ENCODE data around the gene HELZ. TPM values are rescaled to one million over a fixed set of nuclear protein-coding genes. Genes with fewer than 3 reads are reported as not detected.

Gene HELZ
- total RNA-seq, 1 donor, result 46.5 TPM

DNA sequence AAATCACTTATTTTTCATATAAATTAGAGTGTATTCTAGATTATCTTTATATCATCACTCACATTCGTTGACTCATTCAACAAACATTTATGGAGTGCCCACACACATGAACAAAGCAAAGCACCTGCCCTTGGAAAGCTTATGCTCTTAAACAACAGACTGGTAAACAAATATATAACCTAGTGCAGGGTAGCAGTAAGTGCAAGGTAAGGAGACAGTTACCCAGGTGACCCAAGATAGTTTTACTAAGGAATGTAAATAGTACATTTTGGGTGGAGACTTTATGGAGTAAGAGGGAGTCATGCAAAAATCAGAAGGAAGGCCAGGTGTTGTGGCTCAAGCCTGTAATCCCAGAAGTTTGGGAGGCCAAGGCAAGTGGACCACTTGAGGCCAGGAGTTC is 40.4 kb upstream of the HELZ start:
- no peak for DNase-seq (ENCODE audit: low read depth)
- TF ChIP-seq, protein P1, sequence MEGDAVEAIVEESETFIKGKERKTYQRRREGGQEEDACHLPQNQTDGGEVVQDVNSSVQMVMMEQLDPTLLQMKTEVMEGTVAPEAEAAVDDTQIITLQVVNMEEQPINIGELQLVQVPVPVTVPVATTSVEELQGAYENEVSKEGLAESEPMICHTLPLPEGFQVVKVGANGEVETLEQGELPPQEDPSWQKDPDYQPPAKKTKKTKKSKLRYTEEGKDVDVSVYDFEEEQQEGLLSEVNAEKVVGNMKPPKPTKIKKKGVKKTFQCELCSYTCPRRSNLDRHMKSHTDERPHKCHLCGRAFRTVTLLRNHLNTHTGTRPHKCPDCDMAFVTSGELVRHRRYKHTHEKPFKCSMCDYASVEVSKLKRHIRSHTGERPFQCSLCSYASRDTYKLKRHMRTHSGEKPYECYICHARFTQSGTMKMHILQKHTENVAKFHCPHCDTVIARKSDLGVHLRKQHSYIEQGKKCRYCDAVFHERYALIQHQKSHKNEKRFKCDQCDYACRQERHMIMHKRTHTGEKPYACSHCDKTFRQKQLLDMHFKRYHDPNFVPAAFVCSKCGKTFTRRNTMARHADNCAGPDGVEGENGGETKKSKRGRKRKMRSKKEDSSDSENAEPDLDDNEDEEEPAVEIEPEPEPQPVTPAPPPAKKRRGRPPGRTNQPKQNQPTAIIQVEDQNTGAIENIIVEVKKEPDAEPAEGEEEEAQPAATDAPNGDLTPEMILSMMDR (IDR thresholded peaks at IDR 0.05; ENCODE audit: insufficient read depth, low read length), result no peak
- H3K4me3 ChIP-seq (ENCODE audit: low read depth, low read length), result no peak overlapping the region

DNA sequence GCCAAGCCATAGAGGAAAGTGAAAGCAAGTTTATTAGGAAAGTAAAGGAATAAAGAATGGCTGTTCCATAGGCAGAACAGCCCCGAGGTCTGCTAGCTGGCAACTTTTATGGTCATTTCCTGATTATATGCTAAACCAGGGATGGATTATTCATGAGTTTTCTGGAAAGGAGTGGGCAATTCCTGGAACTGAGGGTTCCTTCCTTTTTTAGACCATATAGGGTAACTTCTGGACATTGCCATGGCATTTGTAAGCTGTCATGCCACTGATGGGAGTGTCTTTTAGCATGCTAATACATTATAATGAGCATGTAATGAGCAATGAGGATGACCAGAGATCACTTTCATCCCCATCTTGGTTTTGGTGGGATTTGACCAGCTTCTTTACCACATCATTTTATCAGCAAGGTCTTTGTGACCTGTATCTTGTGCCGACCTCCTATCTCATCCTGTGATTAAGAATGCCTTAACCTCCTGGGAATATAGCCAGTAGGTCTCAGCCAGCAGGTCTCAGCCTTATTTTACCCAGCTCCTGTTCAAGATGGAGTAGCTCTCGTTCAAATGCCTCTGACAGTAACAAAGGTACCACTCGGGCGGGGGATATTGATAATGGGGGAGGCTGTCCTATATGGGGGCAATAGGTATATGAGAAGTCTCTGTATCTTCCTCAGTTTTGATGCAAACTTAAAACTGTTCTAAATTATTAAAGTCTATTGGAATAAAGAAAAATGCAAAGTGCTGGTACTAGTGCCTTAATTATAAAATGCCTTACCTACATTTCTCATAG is 38.9 kb upstream of the HELZ start:
- DNase-seq (ENCODE audit: low read depth), result no peak
- TF ChIP-seq, protein P1 (IDR thresholded peaks at IDR 0.05; ENCODE audit: insufficient read depth, low read length), result no peak

DNA sequence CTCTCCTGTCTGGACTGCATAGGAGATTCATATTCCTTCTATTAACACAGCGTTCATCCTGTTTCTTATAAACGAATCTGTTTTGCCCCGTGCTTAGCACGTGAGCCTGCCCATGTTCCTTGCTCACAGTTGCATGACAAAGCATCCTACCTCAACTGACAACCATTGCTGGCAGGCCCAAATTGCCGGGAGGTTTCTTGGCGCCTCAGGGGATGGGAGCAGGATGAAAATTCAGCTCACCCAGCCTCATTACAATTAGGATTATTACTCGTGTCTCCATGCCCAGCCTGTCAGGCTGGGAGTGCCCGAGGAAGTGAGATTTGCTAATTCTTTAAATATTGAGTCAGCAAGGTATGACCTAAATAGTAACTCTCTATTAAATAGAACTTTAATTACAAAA is 36.7 kb upstream of the HELZ start:
- DNase-seq (ENCODE audit: low read depth), result no peak
- TF ChIP-seq, protein P1 (IDR thresholded peaks at IDR 0.05; ENCODE audit: insufficient read depth, low read length), result no peak
- no peak overlapping the region for H3K4me3 ChIP-seq (ENCODE audit: low read depth, low read length)

More for the DNA sequence above, 38.9 kb upstream of the HELZ start:
- H3K4me3 ChIP-seq (ENCODE audit: low read depth, low read length), result no peak overlapping the region

DNA sequence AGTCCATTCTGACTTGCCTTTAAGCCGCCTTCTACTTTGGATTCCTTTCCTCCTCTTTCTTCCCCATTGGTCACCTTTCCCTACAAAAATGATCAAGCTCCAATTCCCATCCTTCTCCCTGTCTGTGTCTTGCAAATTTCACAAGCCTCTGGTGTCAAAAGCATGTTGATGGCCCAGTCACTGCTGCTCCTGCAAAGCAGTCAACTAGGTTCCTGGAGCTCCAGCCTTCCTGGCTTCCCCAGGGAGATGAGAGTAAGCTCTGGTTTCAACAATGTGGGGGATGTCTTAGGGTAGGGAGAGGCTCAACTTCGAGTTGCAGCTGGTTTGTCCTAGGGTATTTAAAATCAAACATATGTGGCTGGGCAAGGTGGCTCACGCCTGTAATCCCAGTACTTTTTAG is 36.1 kb upstream of the HELZ start:
- H3K4me3 ChIP-seq (ENCODE audit: low read depth, low read length), result no peak overlapping the region
- TF ChIP-seq, protein P1 (IDR thresholded peaks at IDR 0.05; ENCODE audit: insufficient read depth, low read length), result no peak
- peak; percentile 8 for DNase-seq (ENCODE audit: low read depth)

DNA sequence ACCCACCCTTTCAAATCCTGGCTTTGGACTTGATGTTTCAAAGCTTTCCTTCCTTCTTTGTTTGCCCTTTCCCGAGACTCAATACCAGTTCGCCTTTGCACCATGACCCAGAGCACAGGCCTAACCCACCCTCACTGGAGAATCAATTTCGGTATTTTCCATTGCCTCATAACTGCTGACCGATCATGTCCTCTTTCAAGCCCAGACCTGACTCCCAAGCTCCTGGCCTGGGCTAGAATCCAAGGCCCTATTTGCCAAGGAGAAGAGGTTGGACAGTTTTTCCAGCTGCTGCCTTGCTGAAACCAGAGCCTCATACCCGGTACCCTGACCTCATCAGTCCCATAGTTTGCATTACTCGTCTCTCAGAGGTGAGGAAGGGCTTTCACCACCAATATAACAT is 35.3 kb upstream of the HELZ start:
- no peak overlapping the region for H3K4me3 ChIP-seq (ENCODE audit: low read depth, low read length)
- peak; percentile 67 for DNase-seq (ENCODE audit: low read depth)
- TF ChIP-seq, protein P1 (IDR thresholded peaks at IDR 0.05; ENCODE audit: insufficient read depth, low read length), result no peak

DNA sequence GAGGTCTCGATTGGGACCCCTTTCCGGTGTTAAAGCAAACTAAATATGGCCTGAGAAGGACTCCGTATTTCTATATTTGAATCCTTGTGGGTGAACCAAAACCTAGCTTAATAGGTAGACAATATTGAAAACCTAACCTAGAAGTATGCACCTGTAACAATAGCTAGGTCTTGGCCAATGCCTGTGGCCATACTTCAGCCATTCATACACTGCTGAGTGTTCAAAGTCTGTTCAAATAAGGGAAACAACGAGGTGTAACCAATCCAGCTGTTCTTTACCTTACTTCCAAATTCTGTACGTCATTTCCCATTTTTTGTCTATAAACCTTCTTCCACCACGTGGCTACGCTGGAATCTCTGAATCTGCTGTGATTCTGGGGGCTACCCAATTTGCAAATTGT is 34.1 kb upstream of the HELZ start:
- H3K4me3 ChIP-seq (ENCODE audit: low read depth, low read length), result no peak overlapping the region
- DNase-seq (ENCODE audit: low read depth), result no peak
- TF ChIP-seq, protein P1 (IDR thresholded peaks at IDR 0.05; ENCODE audit: insufficient read depth, low read length), result no peak

DNA sequence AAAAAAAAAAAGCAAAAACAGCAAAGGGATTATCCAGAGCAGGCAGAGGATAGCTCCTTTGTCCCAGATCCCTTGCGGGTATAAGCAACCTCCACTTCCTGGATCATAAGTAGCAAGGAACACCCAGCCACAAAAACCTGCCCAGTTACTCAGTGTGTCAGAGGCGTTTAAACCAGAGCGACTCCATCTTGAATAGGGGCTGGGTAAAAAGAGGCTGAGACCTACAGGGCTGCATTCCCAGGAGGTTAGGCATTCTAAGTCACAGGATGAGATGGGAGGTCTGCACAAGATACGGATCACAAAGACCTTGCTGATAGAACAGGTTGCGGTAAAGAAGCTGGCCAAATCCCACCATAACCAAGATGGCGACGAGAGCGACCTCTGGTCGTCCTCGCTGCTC is 33.4 kb upstream of the HELZ start:
- DNase-seq (ENCODE audit: low read depth), result no peak
- no peak overlapping the region for H3K4me3 ChIP-seq (ENCODE audit: low read depth, low read length)
- TF ChIP-seq, protein P1 (IDR thresholded peaks at IDR 0.05; ENCODE audit: insufficient read depth, low read length), result no peak
